CD4-positive, alpha-beta T cell treated with Interleukin-17A for 4 hours (primary cell): Measurements from ENCODE around the gene DRGX.

Experiments used
- DNase-seq: peaks from one replicate; pipeline ENCODE4 v3.0.0-alpha.2; 2020; ENCODE audit warnings: mixed read lengths

The DRGX gene

DNA sequence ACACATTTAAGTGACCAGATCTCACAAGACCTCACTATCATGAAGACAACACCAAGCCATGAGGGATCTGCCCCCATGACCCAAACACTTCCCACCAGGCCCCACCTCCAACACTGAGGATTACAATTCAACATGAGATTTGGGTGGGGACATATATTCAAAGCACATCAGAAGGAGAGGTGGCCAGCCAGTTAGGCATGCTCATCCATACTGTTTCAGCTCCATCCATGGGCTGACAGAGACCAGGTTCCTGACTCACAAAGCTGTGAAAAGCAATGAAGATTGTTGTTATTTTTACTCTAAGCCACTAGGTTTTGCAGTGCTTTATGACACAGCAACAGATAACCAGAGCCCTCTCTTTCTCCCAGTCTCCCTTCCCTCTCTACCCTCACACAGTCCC lies 60.9 kb downstream of the DRGX start:
- no peak for DNase-seq

DNA sequence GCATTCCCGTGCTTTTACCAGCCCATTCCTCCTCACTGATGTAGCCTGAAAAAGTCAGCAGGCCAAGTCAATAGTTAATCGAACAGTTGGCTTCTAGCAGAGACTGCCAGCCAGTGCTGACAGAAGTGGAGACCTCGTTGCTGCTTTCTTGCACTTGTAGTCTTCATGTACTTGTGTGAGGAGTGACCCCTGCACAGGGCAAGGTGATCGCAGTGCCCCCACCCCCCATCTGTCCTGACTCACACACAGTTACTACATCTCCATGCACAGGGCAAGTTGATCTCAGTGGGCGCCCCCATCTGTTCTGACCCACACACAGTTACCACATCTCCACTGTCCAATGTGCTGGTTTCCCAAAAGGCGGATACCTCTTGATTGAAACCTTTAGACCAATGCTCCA lies 62.7 kb downstream of the DRGX start:
- DNase-seq = no peak

GRCh38 chr10:49332768-49333167 lies 63.1 kb downstream of the DRGX start:
- DNase-seq = no peak

- DNase-seq = no peak
Measured at GRCh38 chr10:49332333-49332732, 63.6 kb downstream of the DRGX start.

- DNase-seq = no peak
Measured at GRCh38 chr10:49331431-49331830, 64.5 kb downstream of the DRGX start.

- DNase-seq = no peak
Measured at GRCh38 chr10:49330127-49330665, 65.7 kb downstream of the DRGX start.

DNA sequence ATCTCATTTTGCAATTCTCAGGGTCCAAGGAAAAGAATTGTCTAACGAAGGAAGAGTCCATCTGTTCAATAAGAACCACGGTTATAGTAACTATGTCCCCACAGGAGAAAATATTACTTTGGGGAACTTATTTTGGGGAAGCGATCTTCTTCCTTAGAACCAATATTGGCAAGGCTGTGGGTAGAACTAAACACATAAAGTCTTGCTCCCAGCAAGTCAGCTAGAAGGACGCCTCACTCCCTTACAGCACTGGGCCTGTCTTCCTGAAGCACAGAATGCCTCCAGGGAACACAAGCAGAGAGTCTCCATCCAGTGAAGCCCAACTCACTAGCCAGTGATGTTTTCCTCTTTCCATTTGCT lies 66.8 kb downstream of the DRGX start:
- DNase-seq = no peak

DNA sequence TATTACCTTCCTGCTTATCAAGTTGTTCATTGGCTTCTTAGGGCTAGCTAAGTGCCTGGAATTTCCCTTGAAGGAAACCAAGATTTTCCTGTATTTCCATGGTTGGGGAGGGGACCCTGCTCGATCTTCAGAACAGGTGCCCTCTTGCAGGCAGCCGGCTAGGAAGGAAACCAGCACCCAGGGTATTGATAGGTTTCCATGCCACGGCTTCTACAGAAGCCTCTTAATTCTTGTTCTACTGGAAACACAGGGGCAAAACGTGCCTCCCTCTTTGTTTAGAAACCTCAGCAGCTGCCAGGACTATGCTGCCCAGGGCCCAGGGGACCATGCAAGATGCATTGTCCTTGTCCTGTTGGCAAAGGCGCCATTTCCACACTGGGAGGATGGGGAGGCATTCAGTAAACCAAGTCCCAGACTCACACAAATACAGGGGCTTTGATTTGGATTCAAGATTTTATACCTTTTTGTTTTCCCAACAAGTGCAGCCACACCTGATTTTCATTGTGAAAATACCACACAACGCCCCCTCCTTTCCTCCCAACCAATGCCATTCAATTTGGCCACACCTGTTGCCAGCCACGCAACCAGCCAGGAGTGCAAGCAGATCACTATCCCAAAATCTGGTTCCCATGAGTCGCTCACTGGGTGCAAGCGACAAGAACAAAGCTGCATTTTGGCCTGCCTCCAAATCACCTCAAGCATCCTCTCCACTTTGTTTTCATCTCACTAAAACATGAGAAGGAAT lies 67.3 kb downstream of the DRGX start:
- no peak for DNase-seq

GRCh38 chr10:49327036-49327813 lies 68.7 kb downstream of the DRGX start:
- DNase-seq = no peak

GRCh38 chr10:49325916-49326783 lies 69.7 kb downstream of the DRGX start:
- DNase-seq = no peak

- DNase-seq = no peak
Measured at GRCh38 chr10:49325131-49325915, 70.6 kb downstream of the DRGX start.

DNA sequence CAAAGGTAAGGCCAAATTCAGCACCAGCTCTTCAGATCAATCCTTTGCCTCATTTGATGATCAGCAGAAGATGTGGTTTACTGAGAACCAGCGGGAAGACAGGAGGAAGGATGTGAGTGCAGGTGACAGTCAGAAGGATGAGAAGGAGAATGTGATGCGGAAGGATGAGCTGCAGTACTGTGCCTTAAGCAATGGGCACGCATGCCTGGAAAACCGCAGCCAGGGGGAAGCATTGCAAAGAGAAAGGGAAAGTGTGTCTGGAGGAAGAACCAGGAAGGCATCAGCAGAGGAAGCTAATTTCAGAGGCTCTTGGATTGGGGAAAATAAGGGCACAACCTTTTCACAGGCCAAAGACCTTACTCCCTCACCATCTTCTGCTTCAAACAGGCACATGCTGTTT lies 71.2 kb downstream of the DRGX start:
- DNase-seq = no peak

DNA sequence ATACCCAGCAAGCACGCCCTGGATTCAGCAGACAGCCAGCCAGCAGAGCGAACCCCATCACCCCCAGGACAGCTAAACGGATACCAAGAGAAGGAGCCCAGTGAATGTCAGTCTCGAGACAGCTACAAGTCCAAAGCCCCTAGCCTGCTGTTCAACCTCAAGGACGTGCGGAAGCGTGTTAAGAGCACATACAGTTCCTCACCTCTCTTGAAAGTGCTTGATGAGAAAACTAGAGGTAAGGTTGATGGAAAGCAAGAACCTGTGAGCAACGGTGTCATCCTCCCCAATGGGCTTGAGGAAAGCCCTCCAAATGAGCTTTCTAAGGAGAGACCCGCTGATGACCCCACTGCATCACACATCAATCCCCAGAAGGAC lies 72.0 kb downstream of the DRGX start:
- no peak for DNase-seq

DNA sequence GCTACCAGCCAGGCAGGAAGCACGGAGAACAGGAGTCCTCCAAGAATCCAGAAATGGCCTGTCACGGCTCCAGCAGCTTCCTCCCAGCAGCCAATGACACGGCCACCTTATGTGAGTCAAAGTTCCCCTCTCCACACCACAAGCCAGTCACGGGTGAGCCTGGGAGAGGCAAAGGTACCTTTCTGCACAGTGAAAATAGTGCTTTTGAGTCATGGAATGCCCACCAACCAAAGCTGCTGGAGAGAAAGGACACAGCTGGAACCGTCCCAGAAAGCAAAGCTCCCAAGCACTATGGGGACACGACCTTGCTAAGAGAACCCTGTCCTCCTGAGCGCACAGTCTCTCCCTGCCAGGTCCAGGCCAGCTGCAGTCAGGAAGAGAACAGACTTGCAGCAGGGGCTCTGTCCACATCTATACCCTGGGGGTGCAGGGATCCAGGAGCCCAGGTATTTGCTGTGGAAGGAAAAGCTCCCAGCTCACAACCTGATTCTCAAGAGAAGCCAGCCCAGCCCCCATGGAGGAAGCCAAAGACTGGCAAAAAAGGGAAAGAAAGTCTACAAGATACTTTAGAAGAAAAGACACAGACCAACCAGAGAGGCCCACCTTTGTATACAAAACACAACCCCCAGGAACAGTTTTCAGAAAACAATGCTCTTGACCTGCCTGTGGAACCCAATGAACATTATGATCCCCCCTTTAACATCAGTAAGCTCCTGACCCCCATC lies 72.6 kb downstream of the DRGX start:
- DNase-seq = no peak

DNA sequence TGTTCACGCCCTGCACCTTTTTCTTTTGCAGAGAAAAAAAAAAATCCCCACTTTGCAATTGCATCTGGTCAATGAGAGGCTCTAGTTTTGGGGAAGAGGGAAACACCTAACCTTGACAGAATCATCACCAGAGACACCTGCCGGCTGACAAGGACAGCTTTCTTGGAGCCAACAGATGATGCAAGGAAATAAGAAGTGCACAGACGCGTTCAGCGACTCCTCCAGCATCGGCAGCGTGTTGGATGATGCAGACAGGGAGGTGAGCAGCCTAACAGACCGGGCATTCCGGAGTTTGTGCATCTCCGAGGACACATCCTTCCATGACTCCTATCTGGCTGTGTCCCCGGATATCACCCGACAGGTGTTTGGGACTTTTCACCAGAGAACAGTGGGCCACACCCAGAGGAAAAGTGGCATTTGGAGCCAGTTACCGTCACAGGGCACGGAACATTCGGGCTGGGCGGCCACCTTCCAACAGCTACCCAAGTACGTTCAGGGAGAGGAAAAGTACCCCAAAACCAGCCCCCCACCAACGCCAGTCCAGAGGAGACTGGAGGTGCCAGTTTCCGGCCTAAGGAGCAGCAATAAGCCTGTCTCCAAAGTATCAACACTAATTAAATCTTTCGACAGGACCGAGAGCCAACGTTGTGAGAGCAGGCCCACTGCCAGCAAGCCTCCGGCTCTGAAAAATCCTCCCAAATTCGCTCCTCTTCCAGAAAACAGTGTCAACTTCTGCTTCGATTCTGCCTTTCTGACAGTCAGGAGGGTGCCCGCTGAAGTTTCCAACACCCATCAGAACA lies 73.3 kb downstream of the DRGX start:
- no peak for DNase-seq

GRCh38 chr10:49321021-49321420 lies 74.9 kb downstream of the DRGX start:
- DNase-seq = no peak

DNA sequence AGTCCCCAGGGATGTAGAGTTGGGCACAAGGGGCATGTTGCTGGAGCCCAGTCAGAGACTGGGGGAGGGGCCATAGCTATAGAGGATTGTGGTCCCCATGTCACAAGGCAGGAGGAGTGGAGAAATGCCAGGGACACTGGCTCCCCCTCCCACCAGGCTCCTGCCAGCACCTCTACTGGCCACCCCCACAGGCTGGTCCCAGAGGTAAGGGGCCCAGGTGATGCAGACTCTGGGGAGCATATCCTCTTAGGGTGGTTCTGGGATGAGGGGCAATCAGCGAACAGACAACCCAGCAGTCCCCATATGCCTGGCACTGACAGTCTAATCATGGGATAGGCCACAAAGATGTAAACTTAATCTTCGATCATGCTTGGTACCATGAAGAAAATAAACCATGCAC lies 75.7 kb downstream of the DRGX start:
- no peak for DNase-seq

GRCh38 chr10:49319206-49319605 lies 76.7 kb downstream of the DRGX start:
- DNase-seq = no peak

DNA sequence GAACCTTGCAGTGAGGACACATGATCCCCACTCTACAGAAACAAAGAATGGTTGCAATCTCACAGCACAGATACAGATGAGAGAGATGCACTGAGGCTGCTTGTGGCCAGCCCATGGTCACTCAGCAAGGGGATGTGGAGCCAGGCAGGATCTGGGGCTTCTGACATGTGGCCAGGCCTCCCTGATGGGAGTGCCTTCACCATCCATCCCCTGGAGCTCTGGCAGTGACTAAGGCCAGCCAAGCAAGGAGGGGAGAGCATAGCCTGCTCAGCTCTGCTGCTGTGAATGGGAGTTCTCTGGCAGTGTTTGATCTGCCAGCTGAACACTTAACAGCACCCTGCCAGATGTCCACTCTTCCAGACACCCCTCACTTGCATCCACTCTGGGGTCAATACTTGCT lies 77.1 kb downstream of the DRGX start:
- DNase-seq = no peak

DNA sequence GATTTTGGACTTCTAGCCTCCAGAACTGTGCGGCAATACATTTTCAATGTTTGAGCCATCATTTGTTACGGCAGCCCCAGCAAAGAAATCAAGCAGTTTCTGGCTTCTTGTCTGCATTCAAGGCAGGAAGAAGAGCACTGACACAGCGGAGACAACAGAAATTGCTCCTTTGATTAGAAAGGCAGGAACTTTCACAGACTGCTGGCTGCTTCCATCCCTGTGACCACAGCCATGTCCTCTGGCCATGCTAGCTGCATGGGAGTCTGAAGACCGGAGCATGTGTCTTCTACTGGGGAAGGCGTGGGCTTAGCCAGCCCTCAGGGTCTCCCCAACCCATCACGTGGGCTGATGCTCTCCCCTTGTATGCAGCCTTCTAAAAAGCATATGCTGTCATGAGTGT lies 77.9 kb downstream of the DRGX start:
- DNase-seq = no peak

DNA sequence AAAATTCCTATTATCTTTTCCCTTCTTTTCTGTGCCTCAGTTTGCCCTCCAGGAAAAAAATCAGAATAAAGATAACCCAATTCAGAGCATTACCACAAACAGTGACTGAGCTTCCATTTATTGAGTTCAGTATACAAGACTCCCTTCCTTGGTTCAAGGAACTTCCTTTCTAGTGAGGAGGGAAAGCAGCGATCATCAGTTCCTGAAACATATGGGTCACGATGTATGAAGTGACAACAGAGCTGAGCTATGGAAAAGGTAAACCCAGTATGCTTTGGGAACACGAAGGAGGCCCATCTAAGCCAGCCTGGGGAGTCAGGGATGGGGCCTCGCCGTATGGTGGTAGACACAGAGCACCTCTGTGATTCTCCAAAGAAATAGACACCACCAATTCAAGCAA lies 81.1 kb downstream of the DRGX start:
- DNase-seq = no peak
